OCI-LY7 (cell line): Measurements from ENCODE around the gene FHIT. TPM values are rescaled to one million over a fixed set of nuclear protein-coding genes. Genes with fewer than 3 reads are reported as not detected.

Source experiments
- BruUV-seq: library from RNA; stranded (reverse); fragments of 400-500 nt; replicated peaks from 2 replicates; lab custom pipeline; 2021; lab: Mats Ljungman, UMichigan
- CTCF ChIA-PET: fragments of 300-600 bp; sonication (Branson Sonifier 250); formaldehyde crosslinking; loops from one replicate; lab custom pipeline; 2022; ENCODE audit warnings: antibody characterized with exemption; ENCODE audit not compliant: unreplicated experiment; lab: Charles Lee
- POLR2A ChIA-PET: fragments of 300-600 bp; sonication (Branson Sonifier 250); formaldehyde crosslinking; loops from one replicate; lab custom pipeline; 2022; ENCODE audit warnings: antibody characterized with exemption; lab: Charles Lee
- DNase-seq: peaks from one replicate; pipeline ENCODE4 v3.0.0-alpha.2; 2015; ENCODE audit warnings: low spot score
- H2AFZ ChIP-seq: fragments of 200-600 bp; sonication (generic), shearing (Covaris generic); 2 replicates; pipeline ENCODE4 v1.6.1; 2014; ENCODE audit warnings: mild to moderate bottlenecking, antibody characterized with exemption, low read length, moderate library complexity
- H3K27ac ChIP-seq: fragments of 200-600 bp; sonication (generic); 2 replicates; pipeline ENCODE4 v1.5.1; 2014; ENCODE audit warnings: mixed run types, low read depth, mild to moderate bottlenecking, moderate library complexity, low read length, inconsistent platforms; ENCODE audit not compliant: poor library complexity, severe bottlenecking
- H3K36me3 ChIP-seq: fragments of 200-600 bp; sonication (generic); 2 replicates; pipeline ENCODE4 v1.6.1; 2014; ENCODE audit warnings: mild to moderate bottlenecking, antibody characterized with exemption, low read length, moderate library complexity, mixed read lengths; ENCODE audit not compliant: insufficient read depth
- H3K4me1 ChIP-seq: fragments of 200-600 bp; sonication (generic); 2 replicates; pipeline ENCODE4 v1.5.1; 2014; ENCODE audit warnings: mild to moderate bottlenecking, low read length; ENCODE audit not compliant: insufficient read depth, poor library complexity, severe bottlenecking
- H3K4me2 ChIP-seq: fragments of 200-600 bp; sonication (generic); 2 replicates; pipeline ENCODE4 v1.6.1; 2014; ENCODE audit warnings: mild to moderate bottlenecking, low read length
- H3K4me3 ChIP-seq: fragments of 200-600 bp; sonication (generic); 2 replicates; pipeline ENCODE4 v1.5.1; 2014; ENCODE audit warnings: mild to moderate bottlenecking, low read depth, low read length; ENCODE audit not compliant: poor library complexity, severe bottlenecking
- H3K79me2 ChIP-seq: fragments of 200-600 bp; sonication (generic); 2 replicates; pipeline ENCODE4 v1.6.1; 2016; ENCODE audit warnings: low read depth, mild to moderate bottlenecking, low read length, moderate library complexity, mixed read lengths; ENCODE audit not compliant: insufficient read depth
- H3K9me2 ChIP-seq: fragments of 200-600 bp; sonication (generic); 2 replicates; pipeline ENCODE4 v1.6.1; 2016; ENCODE audit warnings: mild to moderate bottlenecking, low read length, mixed read lengths; ENCODE audit not compliant: insufficient read depth
- H3K9me3 ChIP-seq: fragments of 200-600 bp; sonication (generic); 2 replicates; pipeline ENCODE4 v1.6.1; 2014; ENCODE audit warnings: mild to moderate bottlenecking, mixed run types, low read length, mixed read lengths
- H4K20me1 ChIP-seq: fragments of 200-600 bp; sonication (generic); 2 replicates; pipeline ENCODE4 v1.6.1; 2014; ENCODE audit warnings: mild to moderate bottlenecking, antibody characterized with exemption, low read length, moderate library complexity, mixed read lengths; ENCODE audit not compliant: insufficient read depth
- CTCF ChIP-seq: fragments of 200-600 bp; sonication (generic); conservative IDR thresholded peaks from 2 replicates; pipeline ENCODE4 v1.5.1; 2014; ENCODE audit warnings: mild to moderate bottlenecking, antibody characterized with exemption, low read length, moderate library complexity, mixed read lengths
- EZH2phosphoT487 ChIP-seq: fragments of 200-600 bp; sonication (generic); IDR thresholded peaks from 2 replicates; pipeline ENCODE4 v1.6.1; 2018; ENCODE audit warnings: low read depth, borderline replicate concordance, mild to moderate bottlenecking, mixed run types, antibody characterized with exemption, low read length, moderate library complexity, mixed read lengths
- intact Hi-C: fragments of 100-400 bp; cut with micrococcal nuclease; formaldehyde crosslinking; loops from one replicate; pipeline ENCODE4 v1.10.0; 2022; ENCODE audit not compliant: unreplicated experiment
- total RNA-seq, 2 experiments: library from RNA; depleted of rRNA in 1 of 2; stranded (reverse); fragments of >200 nt in 1 of 2; shearing (Covaris generic) in 1 of 2; gene quantifications; 2 replicates each; pipeline ENCODE4 v1.2.3, GENCODE V29; 2014 to 2022

The FHIT gene
- total RNA-seq, 2 experiments from 2014 or later: 5.0 to 10.9 TPM

- BruUV-seq: no TSS peak
- CTCF ChIA-PET: no interaction called here
- no peak overlapping the region for H3K4me2 ChIP-seq
Measured at GRCh38 chr3:60826511-60826910, 424.7 kb downstream of the FHIT start.

GRCh38 chr3:60812502-60812901 lies 438.8 kb downstream of the FHIT start:
- ChIA-PET CTCF (no interaction called here), POLR2A (no interaction called here)
- Histone ChIP-seq H3K36me3 (no peaks in the 10 kb centered on the region), H3K9me2 (no peaks in the 10 kb centered on the region), H3K4me3 (no peak overlapping the region), H3K9me3 (no peaks in the 10 kb centered on the region), H3K4me2 (no peak overlapping the region), H3K79me2 (no peaks in the 10 kb centered on the region), H4K20me1 (no peaks in the 10 kb centered on the region), H3K4me1 (no peaks in the 10 kb centered on the region), H3K27ac (no peak overlapping the region), H2AFZ (no peak overlapping the region)
- no TSS peak for BruUV-seq
- intact Hi-C loops: no loop called here
- TF ChIP-seq CTCF: no peak
- TF ChIP-seq EZH2phosphoT487: no peak
- no peak for DNase-seq

More at GRCh38 chr3:60826511-60826910, 424.7 kb downstream of the FHIT start:
- Histone ChIP-seq H3K9me3 (no peaks in the 10 kb centered on the region), H4K20me1 (no peaks in the 10 kb centered on the region), H3K9me2 (no peaks in the 10 kb centered on the region), H2AFZ (no peak overlapping the region), H3K27ac (no peak overlapping the region), H3K36me3 (no peaks in the 10 kb centered on the region), H3K4me3 (no peak overlapping the region), H3K79me2 (no peaks in the 10 kb centered on the region), H3K4me1 (no peaks in the 10 kb centered on the region)
- intact Hi-C loops: no loop called here
- TF ChIP-seq CTCF: no peak
- TF ChIP-seq EZH2phosphoT487: no peak
- DNase-seq: no peak
- POLR2A ChIA-PET: interaction anchor here (0.6 to 0.7 kb wide), 2 partner anchors 63 to 644 kb away, joined by 3 to 4 read pairs; no protein-coding TSS in a partner anchor

- ChIA-PET POLR2A (interaction anchor here (0.6 kb wide), 1 partner anchor 37 kb away, joined by 4 read pairs; no protein-coding TSS in a partner anchor), CTCF (no interaction called here)
- intact Hi-C loops: no loop called here
- no peaks in the 10 kb centered on the region for H3K36me3 ChIP-seq
- H4K20me1 ChIP-seq: no peaks in the 10 kb centered on the region
- no peaks in the 10 kb centered on the region for H3K9me2 ChIP-seq
- H3K4me1 ChIP-seq: no peaks in the 10 kb centered on the region
- no peak overlapping the region for H3K4me3 ChIP-seq
- H2AFZ ChIP-seq: no peak overlapping the region
- no TSS peak for BruUV-seq
- no peaks in the 10 kb centered on the region for H3K79me2 ChIP-seq
- TF ChIP-seq EZH2phosphoT487: no peak
- no peak overlapping the region for H3K27ac ChIP-seq
- no peak for DNase-seq
- H3K9me3 ChIP-seq: no peaks in the 10 kb centered on the region
- H3K4me2 ChIP-seq: no peak overlapping the region
Measured at GRCh38 chr3:60810881-60811280, 440.4 kb downstream of the FHIT start.
